ENCODE measurements around the gene RPL38.

Gene RPL38

GRCh38 chr17:74211141-74211911 lies 7.8 kb downstream of the RPL38 start:
- no peak for DNase-seq (ENCODE audit: low read depth)

GRCh38 chr17:74211912-74212208 lies 8.4 kb downstream of the RPL38 start:
- no peak for DNase-seq (ENCODE audit: low read depth)

GRCh38 chr17:74212209-74212912 lies 8.9 kb downstream of the RPL38 start:
- DNase-seq (ENCODE audit: low read depth) = no peak

- DNase-seq (ENCODE audit: low read depth) = peak; percentile 48
Observed at GRCh38 chr17:74212913-74213791, 9.7 kb downstream of the RPL38 start, which contains the start of gene TTYH2. Gene TTYH2 (plus strand): TSS chr17:74213571. CDS start chr17:74213588, 17 bp downstream.

GRCh38 chr17:74213861-74214391 lies 10.4 kb downstream of the RPL38 start:
- DNase-seq (ENCODE audit: low read depth) = no peak

- DNase-seq (ENCODE audit: low read depth) = no peak
Observed at GRCh38 chr17:74214484-74215341, 11.2 kb downstream of the RPL38 start.

- DNase-seq (ENCODE audit: low read depth) = no peak
Observed at GRCh38 chr17:74215342-74215727, 11.9 kb downstream of the RPL38 start.

GRCh38 chr17:74216505-74216904 lies 13.0 kb downstream of the RPL38 start:
- DNase-seq (ENCODE audit: low read depth) = no peak

GRCh38 chr17:74217037-74217730 lies 13.7 kb downstream of the RPL38 start:
- DNase-seq (ENCODE audit: low read depth) = no peak

GRCh38 chr17:74217888-74218287 lies 14.4 kb downstream of the RPL38 start:
- DNase-seq (ENCODE audit: low read depth) = no peak

- DNase-seq (ENCODE audit: low read depth) = no peak
Observed at GRCh38 chr17:74218436-74218835, 15.0 kb downstream of the RPL38 start.

- DNase-seq (ENCODE audit: low read depth) = no peak
Observed at GRCh38 chr17:74219576-74220133, 16.2 kb downstream of the RPL38 start.

GRCh38 chr17:74220219-74220618 lies 16.7 kb downstream of the RPL38 start:
- DNase-seq (ENCODE audit: low read depth) = no peak

GRCh38 chr17:74220946-74221818 lies 17.7 kb downstream of the RPL38 start:
- no peak for DNase-seq (ENCODE audit: low read depth)

- no peak for DNase-seq (ENCODE audit: low read depth)
Observed at GRCh38 chr17:74222399-74222798, 18.9 kb downstream of the RPL38 start.

GRCh38 chr17:74223901-74224300 lies 20.4 kb downstream of the RPL38 start:
- no peak for DNase-seq (ENCODE audit: low read depth)

GRCh38 chr17:74224959-74225725 lies 21.7 kb downstream of the RPL38 start:
- DNase-seq (ENCODE audit: low read depth) = no peak

- no peak for DNase-seq (ENCODE audit: low read depth)
Observed at GRCh38 chr17:74226252-74226651, 22.8 kb downstream of the RPL38 start.

Data from stimulated activated CD8-positive, alpha-beta memory T cell treated with anti-CD3 and anti-CD28 coated beads, Interleukin-12 subunit alpha, Interleukin-12 subunit beta, amount 100 ng/mL, for 1 hour (primary cell).